Esophagus muscularis mucosa (tissue), 4 donors: Measurements from ENCODE around the gene LDLRAD3. TPM values are rescaled to one million over a fixed set of nuclear protein-coding genes. Genes with fewer than 3 reads are reported as not detected.
"Not testable (repeated sequence)": the region's sequence is repeated elsewhere in the genome, so short reads cannot be mapped to it uniquely, and the experiment has no call there.

Source experiments
- DNase-seq: peaks from one replicate; pipeline ENCODE4 v3.0.0-alpha.2; 2017; ENCODE audit errors: extremely low spot score
- H3K27ac ChIP-seq, 4 donors: fragments of 200-600 bp; sonication (generic); replicated peaks in 1 of 4; 1 replicate in 3 of 4; 2 replicates in 1 of 4; pipeline ENCODE4 v1.5.1; 2016 to 2019; ENCODE audit warnings: mild to moderate bottlenecking in 1 of 4
- H3K27me3 ChIP-seq, 4 donors: fragments of 200-600 bp; sonication (generic); one replicate each; pipeline versions ENCODE4 v1.5.1 to v1.6.0; 2016 to 2019
- H3K36me3 ChIP-seq, 4 donors: fragments of 200-600 bp; sonication (generic); one replicate each; pipeline ENCODE4 v1.5.1; 2016 to 2019
- H3K4me1 ChIP-seq, 4 donors: fragments of 200-600 bp; sonication (generic); one replicate each; pipeline ENCODE4 v1.5.1; 2016 to 2019
- H3K4me3 ChIP-seq, 4 donors: fragments of 200-600 bp; sonication (generic); 1 replicate in 2 of 4; 2 replicates in 2 of 4; pipeline ENCODE4 v1.5.1; 2016 to 2019; ENCODE audit warnings: mild to moderate bottlenecking in 4 of 4, moderate library complexity in 1 of 4
- H3K9me3 ChIP-seq, 4 donors: fragments of 200-600 bp; sonication (generic); 1 replicate in 3 of 4; 2 replicates in 1 of 4; pipeline ENCODE4 v1.5.1; 2016 to 2019
- CTCF ChIP-seq, 3 experiments: fragments of 200-600 bp in 2 of 3; fragments of 450-650 bp in 1 of 3; sonication (generic) in 2 of 3; IDR thresholded peaks; one replicate each; pipeline ENCODE4 v1.5.1; 2017 to 2019; ENCODE audit warnings: antibody characterized with exemption in 3 of 3, mild to moderate bottlenecking in 2 of 3, moderate library complexity in 1 of 3
- EP300 ChIP-seq: sonication (generic); formaldehyde crosslinking; IDR thresholded peaks from one replicate; pipeline ENCODE4 v1.6.1; 2017; ENCODE audit warnings: antibody characterized with exemption
- POLR2A ChIP-seq: fragments of 450-650 bp; IDR thresholded peaks from one replicate; pipeline ENCODE4 v1.6.1; 2017; ENCODE audit warnings: antibody characterized with exemption, moderate library complexity, mild to moderate bottlenecking, low read depth
- POLR2AphosphoS5 ChIP-seq, 2 donors: sonication (generic); formaldehyde crosslinking; IDR thresholded peaks; one replicate each; pipeline ENCODE4 v1.6.1; 2017; ENCODE audit warnings: antibody characterized with exemption in 2 of 2
- WGBS: methylation state at CpG from one replicate; pipeline ENCODE4 v1.1.5; 2018; 5-methylcytosine and 5-hydroxymethylcytosine counted together
- intact Hi-C: fragments of 100-400 bp; cut with DNase I; formaldehyde crosslinking; loops from one replicate; pipeline ENCODE4 v1.15.1; 2023
- total RNA-seq, 4 donors: library from RNA; depleted of rRNA; stranded (reverse); fragments of >200 nt; gene quantifications; one replicate each; pipeline versions ENCODE4 v1.1.0 to v1.2.1, GENCODE V29; 2016

LDLRAD3 gene
- total RNA-seq, 4 donors from 2014 or later = 6.8 to 8.7 (median 8.2) TPM

GRCh38 chr11:36010010-36010740 is 66.3 kb downstream of the LDLRAD3 start:
- H3K36me3 ChIP-seq = no peaks in the 10 kb centered on the region
- peaks cover 4 to 24% (median 23%) of the 10 kb centered on the region in 4 donors for H3K4me1 ChIP-seq
- H3K27me3 ChIP-seq = no peaks in the 10 kb centered on the region
- DNase-seq = no peak
- no peak overlapping the region for H3K27ac ChIP-seq
- H3K9me3 ChIP-seq = no peaks in the 10 kb centered on the region
- 66% methylated on average over 2 of the region's 2 CpGs for WGBS
- no peak overlapping the region for H3K4me3 ChIP-seq
- no peak for TF ChIP-seq POLR2AphosphoS5 (IDR thresholded peaks at IDR 0.05)
- no peak for TF ChIP-seq POLR2A
- no peak for TF ChIP-seq CTCF (IDR thresholded peaks at IDR 0.05)
- no peak for TF ChIP-seq EP300
- intact Hi-C loops = no loop called here

- intact Hi-C loops = no loop called here
- peaks cover 4 to 29% (median 26%) of the 10 kb centered on the region in 4 donors for H3K4me1 ChIP-seq
- H3K27ac ChIP-seq = no peak overlapping the region
- TF ChIP-seq EP300 = no peak
- TF ChIP-seq POLR2A = no peak
- H3K4me3 ChIP-seq = no peak overlapping the region
- 95% methylated on average over 5 of the region's 5 CpGs for WGBS
- H3K27me3 ChIP-seq = no peaks in the 10 kb centered on the region
- DNase-seq = no peak
- no peaks in the 10 kb centered on the region for H3K9me3 ChIP-seq
- no peaks in the 10 kb centered on the region for H3K36me3 ChIP-seq
Observed at GRCh38 chr11:36011574-36011973, 67.7 kb downstream of the LDLRAD3 start.

- Histone ChIP-seq H3K4me3 (no peak overlapping the region), H3K27me3 (no peaks in the 10 kb centered on the region), H3K4me1 (peaks cover 4 to 29% (median 26%) of the 10 kb centered on the region in 4 donors), H3K27ac (no peak overlapping the region), H3K9me3 (no peaks in the 10 kb centered on the region), H3K36me3 (no peaks in the 10 kb centered on the region)
- DNase-seq = no peak
- TF ChIP-seq POLR2AphosphoS5 (IDR thresholded peaks at IDR 0.05) (no peak), CTCF (IDR thresholded peaks at IDR 0.05) (no peak), EP300 (no peak), POLR2A (no peak)
- intact Hi-C loops = no loop called here
- 63% methylated on average over 5 of the region's 5 CpGs for WGBS
Observed at GRCh38 chr11:36012455-36012854, 68.6 kb downstream of the LDLRAD3 start.

GRCh38 chr11:36012979-36013378 is 69.1 kb downstream of the LDLRAD3 start:
- Histone ChIP-seq H3K36me3 (no peaks in the 10 kb centered on the region), H3K4me3 (no peak overlapping the region), H3K27ac (no peak overlapping the region), H3K27me3 (no peaks in the 10 kb centered on the region), H3K9me3 (no peaks in the 10 kb centered on the region), H3K4me1 (peaks cover 4 to 29% (median 26%) of the 10 kb centered on the region in 4 donors)
- intact Hi-C loops = no loop called here
- DNase-seq = no peak
- WGBS = 82% methylated on average over 2 of the region's 2 CpGs
- TF ChIP-seq POLR2A = no peak
- TF ChIP-seq CTCF (IDR thresholded peaks at IDR 0.05) = no peak
- no peak for TF ChIP-seq POLR2AphosphoS5 (IDR thresholded peaks at IDR 0.05)
- TF ChIP-seq EP300 = no peak

- H3K4me1 ChIP-seq = peaks cover 0 to 29% (median 24%) of the 10 kb centered on the region in 4 donors
- DNase-seq, H3K4me3 ChIP-seq, H3K27ac ChIP-seq, H3K9me3 ChIP-seq, intact Hi-C loops, H3K27me3 ChIP-seq, H3K36me3 ChIP-seq: not testable (repeated sequence)
- 93% methylated on average over 1 of the region's 1 CpG for WGBS
Observed at GRCh38 chr11:36013446-36013845, 69.6 kb downstream of the LDLRAD3 start.
